HL-60 (cell line): ENCODE data around the gene SPAG7.

Experiments
- DNase-seq, 2 experiments: peaks; one replicate each; pipeline ENCODE4 v3.0.0-alpha.2; 2010 to 2020; ENCODE audit warnings: low read depth in 1 of 2, low spot score in 1 of 2
- H3K27ac ChIP-seq: fragments of 250-450 bp; sonication (Bioruptor Pico); replicated peaks from 2 replicates; pipeline ENCODE4 v1.5.1; 2020; ENCODE audit warnings: mild to moderate bottlenecking, moderate library complexity
- H3K27me3 ChIP-seq: fragments of 250-450 bp; sonication (Bioruptor Pico); 2 replicates; pipeline ENCODE4 v1.5.1; 2021; ENCODE audit warnings: mild to moderate bottlenecking, moderate library complexity; ENCODE audit not compliant: insufficient read depth, poor library complexity, severe bottlenecking
- H3K4me3 ChIP-seq: replicated peaks from 2 replicates; pipeline ENCODE4 v1.5.1; 2011; ENCODE audit warnings: mild to moderate bottlenecking, control low read depth, low read length; ENCODE audit not compliant: insufficient read depth
- CTCF ChIP-seq: IDR thresholded peaks from one replicate; pipeline ENCODE4 v1.5.1; 2011; ENCODE audit warnings: low read length, control low read depth, inconsistent platforms; ENCODE audit not compliant: insufficient read depth
- GABPA ChIP-seq: IDR thresholded peaks from 2 replicates; pipeline ENCODE4 v1.6.1; 2012; ENCODE audit warnings: low read depth
- POLR2AphosphoS5 ChIP-seq: IDR thresholded peaks from 2 replicates; pipeline ENCODE4 v1.6.1; 2012; ENCODE audit warnings: low read depth
- REST ChIP-seq: IDR thresholded peaks from 2 replicates; pipeline ENCODE4 v1.6.1; 2012; ENCODE audit warnings: low read depth; ENCODE audit not compliant: insufficient replicate concordance
- SPI1 ChIP-seq: IDR thresholded peaks from 2 replicates; pipeline ENCODE4 v1.6.1; 2012; ENCODE audit warnings: low read depth, mild to moderate bottlenecking, borderline replicate concordance

SPAG7 gene

GRCh38 chr17:4945944-4946280, 21.7 kb downstream of the SPAG7 start:
- Histone ChIP-seq H3K27ac (peak overlapping the region; percentile 98), H3K4me3 (peak overlapping the region; percentile 67), H3K27me3 (no peaks in the 10 kb centered on the region)
- TF ChIP-seq CTCF, result no peak
- DNase-seq, result no peak

- Histone ChIP-seq H3K4me3 (peak overlapping the region; percentile 67), H3K27ac (peak overlapping the region; percentile 98), H3K27me3 (no peaks in the 10 kb centered on the region)
- peak; percentile 67 to 71 for DNase-seq
- TF ChIP-seq GABPA (no peak), POLR2AphosphoS5 (peak; percentile 85)
These were observed 22.3 kb downstream of the SPAG7 start for GRCh38 chr17:4945176-4945943.

GRCh38 chr17:4944554-4945175, 23.0 kb downstream of the SPAG7 start:
- peak overlapping the region; percentile 4 for H3K4me3 ChIP-seq
- H3K27ac ChIP-seq, result peak overlapping the region; percentile 98
- TF ChIP-seq POLR2AphosphoS5, result no peak
- no peak for TF ChIP-seq CTCF
- no peak for TF ChIP-seq GABPA
- no peak for TF ChIP-seq SPI1
- no peak for TF ChIP-seq REST
- H3K27me3 ChIP-seq, result no peaks in the 10 kb centered on the region
- no peak for DNase-seq

- Histone ChIP-seq H3K27ac (peak overlapping the region; percentile 98), H3K4me3 (no peak overlapping the region), H3K27me3 (no peaks in the 10 kb centered on the region)
- no peak for TF ChIP-seq CTCF
- TF ChIP-seq POLR2AphosphoS5, result no peak
- peak; percentile 83; the same call in 1 of the 2 replicates for TF ChIP-seq SPI1
- TF ChIP-seq REST, result no peak
- TF ChIP-seq GABPA, result no peak
- peak in 1 of 2 experiments; percentile 77 for DNase-seq
These were observed 23.5 kb downstream of the SPAG7 start for GRCh38 chr17:4944163-4944553.
